Spinal cord (tissue), 10 donors: ENCODE results near the gene PRR35. TPM values are rescaled to one million over a fixed set of nuclear protein-coding genes. Genes with fewer than 3 reads are reported as not detected.

ENCODE experiments used
- DNase-seq, 6 donors: peaks; one replicate each; pipeline versions ENCODE4 v3.0.0 to v3.0.0-alpha.2; 2013 to 2015; ENCODE audit warnings: low spot score in 6 of 6, low read depth in 4 of 6
- H3K27ac ChIP-seq: one replicate; pipeline ENCODE4 v1.5.1; 2013; ENCODE audit warnings: low read depth, low read length, control low read depth
- H3K27me3 ChIP-seq: one replicate; pipeline ENCODE4 v1.6.1; 2013; ENCODE audit warnings: low read length; ENCODE audit not compliant: control insufficient read depth, insufficient read depth
- H3K36me3 ChIP-seq: one replicate; pipeline ENCODE4 v1.6.1; 2013; ENCODE audit warnings: low read length; ENCODE audit not compliant: control insufficient read depth, insufficient read depth
- H3K4me1 ChIP-seq: one replicate; pipeline ENCODE4 v1.6.1; 2013; ENCODE audit warnings: low read length; ENCODE audit not compliant: control insufficient read depth, insufficient read depth
- H3K4me3 ChIP-seq: one replicate; pipeline ENCODE4 v1.5.1; 2013; ENCODE audit warnings: low read depth, low read length, control low read depth
- H3K9me3 ChIP-seq: one replicate; pipeline ENCODE4 v1.6.1; 2013; ENCODE audit warnings: low read length; ENCODE audit not compliant: control insufficient read depth, insufficient read depth
- WGBS: methylation state at CpG from one replicate; pipeline ENCODE4 v1.1.5; 2013; ENCODE audit warnings: missing lambda C conversion rate; ENCODE audit not compliant: insufficient coverage; 5-methylcytosine and 5-hydroxymethylcytosine counted together
- polyA plus RNA-seq, 2 donors: library from polyadenylated mRNA; unstranded; fragments of 120-200 nt; gene quantifications; one replicate each; pipeline ENCODE4 v1.2.1, GENCODE V29; 2013; ENCODE audit not compliant: insufficient read length in 2 of 2
- total RNA-seq, 2 donors: library from RNA; depleted of rRNA in 1 of 2; stranded (reverse); fragments of 120-200 nt in 1 of 2; fragments of >200 nt in 1 of 2; gene quantifications; one replicate each; pipeline versions ENCODE4 v1.2.3 to v1.2.4, GENCODE V29; 2013 to 2014
- donor health status: healthy.

Gene PRR35
- total and polyA plus RNA-seq, 4 donors = 0.06 to 0.14 TPM; not detected in 2

GRCh38 chr16:527015-527903 lies 32.9 kb upstream of the PRR35 start, which contains the start of gene CAPN15:
Gene CAPN15, plus strand, starts transcription at chr16:527712. Its CDS starts 19,127 bp downstream, at chr16:546839.
- no peaks in the 10 kb centered on the region for H3K9me3 ChIP-seq
- peak within 1 kb of the TSS; percentile 77 for H3K4me3 ChIP-seq
- H3K27ac ChIP-seq = peak within 1 kb of the TSS; percentile 93
- 0% methylated on average over 129 of the region's 129 CpGs for WGBS
- no peaks in the 10 kb centered on the region for H3K27me3 ChIP-seq
- peaks cover 54% of the 10 kb centered on the region for H3K4me1 ChIP-seq
- peak; percentile 79 to 96 (median 84) for DNase-seq
- H3K36me3 ChIP-seq = peaks cover 61% of the 10 kb centered on the region

- WGBS = 5% methylated on average over 55 of the region's 55 CpGs
- no peaks in the 10 kb centered on the region for H3K27me3 ChIP-seq
- H3K36me3 ChIP-seq = peaks cover 52% of the 10 kb centered on the region
- no peaks in the 10 kb centered on the region for H3K9me3 ChIP-seq
- H3K4me1 ChIP-seq = peaks cover 54% of the 10 kb centered on the region
- H3K4me3 ChIP-seq = peak overlapping the region; percentile 57
- H3K27ac ChIP-seq = no peak overlapping the region
- DNase-seq = peak in 1 of 6 donors; percentile 35
Observed at GRCh38 chr16:528111-529011, 31.8 kb upstream of the PRR35 start.

- Histone ChIP-seq H3K9me3 (no peaks in the 10 kb centered on the region), H3K36me3 (peaks cover 52% of the 10 kb centered on the region), H3K27ac (no peak overlapping the region), H3K4me3 (peak overlapping the region; percentile 57), H3K27me3 (no peaks in the 10 kb centered on the region), H3K4me1 (peaks cover 55% of the 10 kb centered on the region)
- 74% methylated on average over 12 of the region's 12 CpGs for WGBS
- DNase-seq = no peak
Observed at GRCh38 chr16:529012-529575, 31.1 kb upstream of the PRR35 start.

- Histone ChIP-seq H3K4me3 (no peak overlapping the region), H3K36me3 (peaks cover 52% of the 10 kb centered on the region), H3K27me3 (no peaks in the 10 kb centered on the region), H3K27ac (no peak overlapping the region), H3K9me3 (no peaks in the 10 kb centered on the region), H3K4me1 (peaks cover 43% of the 10 kb centered on the region)
- no peak for DNase-seq
- whole genome bisulfite sequencing = 92% methylated on average over 23 of the region's 23 CpGs
Observed at GRCh38 chr16:530111-530817, 29.9 kb upstream of the PRR35 start.

GRCh38 chr16:531494-532125 lies 28.6 kb upstream of the PRR35 start:
- 92% methylated on average over 13 of the region's 16 CpGs for whole genome bisulfite sequencing
- peaks cover 30% of the 10 kb centered on the region for H3K4me1 ChIP-seq
- H3K36me3 ChIP-seq = peaks cover 60% of the 10 kb centered on the region
- H3K4me3 ChIP-seq = no peak overlapping the region
- H3K27me3 ChIP-seq = no peaks in the 10 kb centered on the region
- H3K9me3 ChIP-seq = no peaks in the 10 kb centered on the region
- H3K27ac ChIP-seq = no peak overlapping the region
- no peak for DNase-seq

GRCh38 chr16:533391-534123 lies 26.6 kb upstream of the PRR35 start:
- Histone ChIP-seq H3K9me3 (no peaks in the 10 kb centered on the region), H3K27ac (no peak overlapping the region), H3K36me3 (peaks cover 80% of the 10 kb centered on the region), H3K4me1 (peaks cover 22% of the 10 kb centered on the region), H3K4me3 (no peak overlapping the region), H3K27me3 (no peaks in the 10 kb centered on the region)
- no peak for DNase-seq
- WGBS = 74% methylated on average over 30 of the region's 30 CpGs

GRCh38 chr16:534135-534534 lies 26.1 kb upstream of the PRR35 start:
- no peak for DNase-seq
- WGBS = 92% methylated on average over 21 of the region's 21 CpGs
- peaks cover 83% of the 10 kb centered on the region for H3K36me3 ChIP-seq
- H3K9me3 ChIP-seq = no peaks in the 10 kb centered on the region
- no peak overlapping the region for H3K4me3 ChIP-seq
- no peak overlapping the region for H3K27ac ChIP-seq
- H3K4me1 ChIP-seq = peaks cover 16% of the 10 kb centered on the region
- H3K27me3 ChIP-seq = no peaks in the 10 kb centered on the region

GRCh38 chr16:534856-535445 lies 25.2 kb upstream of the PRR35 start:
- H3K4me3 ChIP-seq = no peak overlapping the region
- no peak overlapping the region for H3K27ac ChIP-seq

More at GRCh38 chr16:534856-535445, 25.2 kb upstream of the PRR35 start:
- peaks cover 83% of the 10 kb centered on the region for H3K36me3 ChIP-seq
- 94% methylated on average over 27 of the region's 27 CpGs for WGBS
- H3K9me3 ChIP-seq = no peaks in the 10 kb centered on the region
- H3K4me1 ChIP-seq = peaks cover 8% of the 10 kb centered on the region
- no peaks in the 10 kb centered on the region for H3K27me3 ChIP-seq
- no peak for DNase-seq
